CD4-positive, CD25-positive, alpha-beta regulatory T cell (primary cell): ENCODE data around the gene ALS2CL. TPM values are rescaled to one million over a fixed set of nuclear protein-coding genes. Genes with fewer than 3 reads are reported as not detected.

Experiments
- ATAC-seq, 2 donors: fragments of 150-1000 bp; cut with Tn5 transposase; one replicate each; pipeline ENCODE4 v1.10.0; 2021; ENCODE audit warnings: low read depth in 2 of 2, moderate number of reproducible peaks in 2 of 2, moderate library complexity in 1 of 2
- DNase-seq, 3 donors: peaks; one replicate each; pipeline versions ENCODE4 v3.0.0 to v3.0.0-alpha.2; 2012 to 2022; ENCODE audit warnings: mixed read lengths in 1 of 3
- H3K27ac ChIP-seq: one replicate; pipeline ENCODE4 v1.7.0; 2013; ENCODE audit warnings: mild to moderate bottlenecking, low read length; ENCODE audit not compliant: insufficient read depth, poor library complexity, severe bottlenecking
- H3K27me3 ChIP-seq: one replicate; pipeline ENCODE4 v1.7.0; 2013; ENCODE audit warnings: low read length; ENCODE audit not compliant: control insufficient read depth, insufficient read depth
- H3K36me3 ChIP-seq: one replicate; pipeline ENCODE4 v1.7.0; 2013; ENCODE audit warnings: mild to moderate bottlenecking, low read length, moderate library complexity; ENCODE audit not compliant: control insufficient read depth, insufficient read depth
- H3K4me1 ChIP-seq: 2 replicates; pipeline ENCODE4 v1.7.0; 2013; ENCODE audit warnings: mild to moderate bottlenecking, low read length; ENCODE audit not compliant: insufficient read depth, control insufficient read depth, poor library complexity, severe bottlenecking
- H3K4me3 ChIP-seq: one replicate; pipeline ENCODE4 v1.7.0; 2013; ENCODE audit warnings: low read depth, mild to moderate bottlenecking, low read length, moderate library complexity
- H3K9me3 ChIP-seq, 2 experiments: 1 replicate in 1 of 2; 2 replicates in 1 of 2; pipeline ENCODE4 v1.7.0; 2013; ENCODE audit warnings: low read length in 2 of 2, mild to moderate bottlenecking in 1 of 2, moderate library complexity in 1 of 2; ENCODE audit not compliant: control insufficient read depth in 2 of 2
- H3K27ac Mint-ChIP-seq, 3 donors: one replicate each; pipeline ENCODE4 v1.8.0; 2020 to 2022; ENCODE audit warnings: mild to moderate bottlenecking in 3 of 3, mixed read lengths in 3 of 3, moderate library complexity in 2 of 3
- H3K27me3 Mint-ChIP-seq: one replicate; pipeline ENCODE4 v1.8.0; 2022; ENCODE audit warnings: mild to moderate bottlenecking, mixed read lengths
- H3K36me3 Mint-ChIP-seq: one replicate; pipeline ENCODE4 v1.8.0; 2020; ENCODE audit warnings: mixed read lengths
- H3K4me1 Mint-ChIP-seq, 4 donors: one replicate each; pipeline ENCODE4 v1.8.0; 2020 to 2022; ENCODE audit warnings: mixed read lengths in 4 of 4, mild to moderate bottlenecking in 1 of 4
- H3K4me3 Mint-ChIP-seq, 4 donors: one replicate each; pipeline ENCODE4 v1.8.0; 2020 to 2022; ENCODE audit warnings: mild to moderate bottlenecking in 4 of 4, mixed read lengths in 4 of 4, moderate library complexity in 3 of 4
- H3K9me3 Mint-ChIP-seq, 7 donors: one replicate each; pipeline ENCODE4 v1.8.0; 2020 to 2022; ENCODE audit warnings: mixed read lengths in 7 of 7, mild to moderate bottlenecking in 3 of 7, moderate library complexity in 2 of 7
- polyA plus RNA-seq, 4 donors: library from polyadenylated mRNA; unstranded; fragments of 300-500 nt; fragmentation: Illumina TruSeq; gene quantifications; one replicate each; pipeline ENCODE4 v1.2.3, GENCODE V29; 2021
- total RNA-seq: library from RNA; stranded (reverse); gene quantifications from one replicate; pipeline ENCODE4 v1.2.3, GENCODE V29; 2022

The ALS2CL gene
- total and polyA plus RNA-seq, 5 donors from 2014 or later = 1.3 to 25.8 (median 1.7) TPM

DNA sequence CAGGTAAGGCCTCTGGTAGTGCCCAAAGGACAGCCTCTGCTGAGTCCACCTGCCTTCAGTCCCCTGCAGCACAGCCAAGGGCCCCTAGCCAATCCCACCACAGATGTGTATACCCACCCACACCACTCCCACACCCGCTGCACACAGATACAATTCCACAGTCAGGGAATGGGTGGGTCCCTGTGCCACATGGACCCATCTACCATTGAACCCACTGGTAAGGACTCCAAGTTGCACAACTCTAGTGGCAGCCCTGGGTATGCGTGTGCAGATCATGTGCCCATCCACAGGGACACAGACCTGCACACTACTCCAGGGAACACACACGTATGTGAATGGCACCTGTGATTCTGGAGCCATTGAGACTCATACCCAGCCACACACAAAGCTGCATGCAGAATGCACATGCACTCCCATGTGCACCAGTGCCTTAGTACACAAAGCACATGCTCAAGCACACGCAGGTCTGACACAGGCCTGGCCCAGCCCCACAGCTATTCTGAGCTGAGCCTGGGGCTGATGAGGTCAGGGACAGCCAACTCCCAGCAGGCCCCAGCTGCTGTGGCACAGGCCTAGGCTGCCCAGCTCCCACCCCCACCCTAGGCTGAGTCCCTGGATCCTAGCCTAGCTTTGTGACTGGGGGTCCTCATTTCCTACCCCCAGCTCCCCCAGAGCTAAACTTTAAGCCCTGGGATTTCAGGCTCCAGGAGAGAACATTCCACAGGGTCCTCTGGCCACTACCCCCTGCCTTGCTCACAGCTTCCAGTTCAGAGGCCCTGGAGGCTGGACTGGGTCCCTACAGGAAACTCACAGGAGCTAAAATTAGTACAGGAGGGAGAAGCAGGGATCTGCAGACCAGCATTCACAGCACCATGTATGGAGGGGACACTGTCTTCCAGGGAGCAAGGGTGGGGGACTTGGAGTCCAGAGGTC is 2.7 kb upstream of the ALS2CL start:
- ATAC-seq (no peak), DNase-seq (peak in 1 of 3 donors; percentile 18)
- peak overlapping the region; percentile 78 to 91 (median 88) for H3K27ac Mint-ChIP-seq
- no peaks in the 10 kb centered on the region for H3K36me3 ChIP-seq
- peaks cover 3% of the 10 kb centered on the region for H3K27me3 ChIP-seq
- peaks cover 10% of the 10 kb centered on the region for H3K27me3 Mint-ChIP-seq
- H3K4me1 Mint-ChIP-seq = peaks cover 0 to 64% (median 31%) of the 10 kb centered on the region in 4 donors
- H3K9me3 Mint-ChIP-seq = no peaks in the 10 kb centered on the region
- peak overlapping the region; percentile 61 for H3K27ac ChIP-seq
- H3K9me3 ChIP-seq = no peaks in the 10 kb centered on the region
- H3K4me3 ChIP-seq = no peak overlapping the region
- H3K4me3 Mint-ChIP-seq = peak overlapping the region in 3 of 4 donors; percentile 70 to 88 (median 80)
- H3K36me3 Mint-ChIP-seq = no peaks in the 10 kb centered on the region
- H3K4me1 ChIP-seq = peaks cover 46% of the 10 kb centered on the region

DNA sequence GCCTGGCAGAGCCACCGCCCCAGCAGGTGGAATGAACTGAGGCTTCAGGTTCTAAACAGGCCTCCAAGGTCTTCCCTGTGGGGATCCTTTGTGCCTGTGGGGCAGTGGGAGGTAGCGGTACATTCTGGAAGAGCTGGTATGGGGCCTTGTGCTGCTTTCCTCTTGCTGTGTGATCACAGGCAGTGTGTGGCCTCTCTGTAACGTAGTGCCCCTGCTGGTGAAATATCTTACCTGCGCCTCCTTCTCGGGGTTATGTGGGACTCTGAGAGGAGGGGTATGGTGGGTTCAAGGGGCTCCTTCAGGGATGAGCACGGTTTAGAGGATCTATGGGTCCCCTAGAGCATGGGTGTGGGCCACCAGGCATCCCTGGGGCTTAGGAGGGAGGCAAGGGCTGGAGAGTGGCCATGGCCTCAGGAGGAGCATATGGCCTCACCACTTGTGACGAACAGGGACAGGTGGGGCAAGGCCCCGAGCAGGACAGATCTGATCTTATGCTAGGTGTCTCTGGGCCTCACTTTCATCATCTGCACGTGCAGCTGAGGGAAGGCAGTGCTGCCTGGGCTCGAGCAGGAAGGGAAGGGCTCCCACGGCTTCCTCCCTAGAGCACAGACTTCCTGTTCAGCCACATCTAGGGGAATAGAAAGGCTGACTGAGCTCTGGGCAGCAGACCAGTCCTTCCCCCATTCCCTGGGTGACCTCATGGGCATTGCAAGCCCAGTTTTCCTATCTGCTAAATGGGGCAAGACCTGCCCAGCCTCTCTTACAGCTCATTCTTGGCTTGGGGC is 1.9 kb upstream of the ALS2CL start:
- no peaks in the 10 kb centered on the region for H3K36me3 Mint-ChIP-seq
- Histone ChIP-seq H3K27me3 (peaks cover under 1% of the 10 kb centered on the region), H3K36me3 (no peaks in the 10 kb centered on the region), H3K4me3 (peak overlapping the region; percentile 40), H3K4me1 (peaks cover 54% of the 10 kb centered on the region), H3K9me3 (no peaks in the 10 kb centered on the region), H3K27ac (peak overlapping the region; percentile 61)
- ATAC-seq = peak; percentile 12 to 29
- H3K27ac Mint-ChIP-seq = peak overlapping the region; percentile 78 to 91 (median 88)
- H3K27me3 Mint-ChIP-seq = peaks cover 10% of the 10 kb centered on the region
- no peaks in the 10 kb centered on the region for H3K9me3 Mint-ChIP-seq
- peaks cover 0 to 70% (median 33%) of the 10 kb centered on the region in 4 donors for H3K4me1 Mint-ChIP-seq
- DNase-seq = peak in 2 of 3 donors; percentile 40 to 83
- peak overlapping the region; percentile 64 to 88 (median 75) for H3K4me3 Mint-ChIP-seq

DNA sequence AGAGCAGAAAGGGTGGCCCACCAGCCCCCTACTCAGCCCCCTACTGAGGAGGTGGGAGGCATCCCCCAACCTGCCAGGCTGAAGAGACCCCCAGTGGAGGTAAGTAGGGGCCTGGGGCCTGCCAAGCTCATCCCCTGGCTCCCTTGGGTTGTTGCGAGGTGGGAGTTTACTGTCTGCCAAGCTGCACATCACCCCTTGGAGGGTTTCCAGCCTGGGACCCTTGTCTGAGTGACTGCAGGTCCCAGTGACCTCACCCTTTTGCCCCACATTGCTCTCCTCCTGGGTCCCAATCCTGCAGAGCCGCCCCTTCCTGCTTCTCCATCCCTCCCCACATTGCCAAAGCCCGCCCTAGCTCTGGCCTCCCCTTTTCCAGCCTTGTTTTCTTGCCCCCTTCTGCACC is 1.0 kb upstream of the ALS2CL start:
- H3K4me3 Mint-ChIP-seq = peak overlapping the region in 2 of 4 donors; percentile 70 to 85
- H3K4me1 Mint-ChIP-seq = peaks cover 0 to 73% (median 32%) of the 10 kb centered on the region in 4 donors
- H3K27me3 Mint-ChIP-seq = peaks cover 8% of the 10 kb centered on the region
- ATAC-seq = no peak
- no peaks in the 10 kb centered on the region for H3K27me3 ChIP-seq
- H3K4me3 ChIP-seq = no peak overlapping the region
- H3K4me1 ChIP-seq = peaks cover 57% of the 10 kb centered on the region
- peak overlapping the region; percentile 38 to 88 (median 87) for H3K27ac Mint-ChIP-seq
- peak overlapping the region; percentile 61 for H3K27ac ChIP-seq
- H3K9me3 ChIP-seq = no peaks in the 10 kb centered on the region
- H3K36me3 ChIP-seq = no peaks in the 10 kb centered on the region
- DNase-seq = no peak
- H3K36me3 Mint-ChIP-seq = no peaks in the 10 kb centered on the region
- no peaks in the 10 kb centered on the region for H3K9me3 Mint-ChIP-seq

GRCh38 chr3:46693892-46694226 is 380 bp upstream of the ALS2CL start:
- Mint-ChIP-seq H3K27me3 (peaks cover 4% of the 10 kb centered on the region), H3K4me3 (peak overlapping the region; percentile 46 to 87 (median 60)), H3K27ac (peak overlapping the region in 2 of 3 donors; percentile 42 to 88), H3K4me1 (peaks cover 0 to 74% (median 29%) of the 10 kb centered on the region in 4 donors), H3K36me3 (no peaks in the 10 kb centered on the region), H3K9me3 (no peaks in the 10 kb centered on the region)
- peak; percentile 55 to 60 for ATAC-seq
- H3K9me3 ChIP-seq = no peaks in the 10 kb centered on the region
- no peak overlapping the region for H3K4me3 ChIP-seq
- peaks cover 57% of the 10 kb centered on the region for H3K4me1 ChIP-seq
- peak in 1 of 3 donors; percentile 59 for DNase-seq
- H3K27me3 ChIP-seq = no peaks in the 10 kb centered on the region
- H3K36me3 ChIP-seq = no peaks in the 10 kb centered on the region
- H3K27ac ChIP-seq = peak overlapping the region; percentile 61

GRCh38 chr3:46692566-46692990 is 901 bp downstream of the ALS2CL start:
- Mint-ChIP-seq H3K4me3 (peak overlapping the region; percentile 71 to 92 (median 88)), H3K36me3 (no peaks in the 10 kb centered on the region), H3K27me3 (peaks cover 4% of the 10 kb centered on the region), H3K4me1 (peaks cover 0 to 71% (median 29%) of the 10 kb centered on the region in 4 donors), H3K9me3 (no peaks in the 10 kb centered on the region), H3K27ac (peak overlapping the region; percentile 53 to 91 (median 78))
- H3K4me1 ChIP-seq = peaks cover 57% of the 10 kb centered on the region
- DNase-seq (no peak), ATAC-seq (no peak)
- no peaks in the 10 kb centered on the region for H3K27me3 ChIP-seq
- H3K9me3 ChIP-seq = no peaks in the 10 kb centered on the region
- H3K36me3 ChIP-seq = no peaks in the 10 kb centered on the region
- H3K4me3 ChIP-seq = peak overlapping the region; percentile 67
- H3K27ac ChIP-seq = no peak overlapping the region

DNA sequence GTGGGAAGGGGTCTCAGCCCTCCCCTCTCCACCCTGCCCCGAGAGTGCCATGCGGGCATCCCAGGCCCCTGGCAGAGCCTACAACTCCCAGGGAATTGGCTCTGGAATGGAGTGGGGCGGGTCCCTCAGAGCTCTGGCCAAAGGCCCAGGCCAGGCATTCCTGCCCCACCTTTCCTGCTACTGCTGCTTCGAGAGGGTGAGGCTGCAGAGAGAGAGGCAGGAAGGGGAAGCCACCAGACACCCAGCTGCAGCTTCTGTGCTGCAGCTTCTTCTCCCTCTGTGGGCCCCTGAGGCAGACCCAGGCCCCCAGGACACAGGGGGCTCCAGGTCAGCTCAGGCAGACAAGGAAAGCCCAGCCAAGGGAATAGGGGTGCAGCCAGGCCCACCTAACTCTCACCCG is 2.7 kb downstream of the ALS2CL start:
- H3K4me1 ChIP-seq = peaks cover 51% of the 10 kb centered on the region
- peak in 1 of 3 donors; percentile 40 for DNase-seq
- peaks cover 0 to 59% (median 25%) of the 10 kb centered on the region in 4 donors for H3K4me1 Mint-ChIP-seq
- no peak for ATAC-seq
- peaks cover 4% of the 10 kb centered on the region for H3K27me3 Mint-ChIP-seq
- peak overlapping the region in 1 of 3 donors; percentile 35 for H3K27ac Mint-ChIP-seq
- H3K27ac ChIP-seq = no peak overlapping the region
- H3K36me3 Mint-ChIP-seq = peaks cover 1% of the 10 kb centered on the region
- no peaks in the 10 kb centered on the region for H3K9me3 ChIP-seq
- H3K36me3 ChIP-seq = no peaks in the 10 kb centered on the region
- H3K9me3 Mint-ChIP-seq = no peaks in the 10 kb centered on the region
- H3K4me3 ChIP-seq = no peak overlapping the region
- no peaks in the 10 kb centered on the region for H3K27me3 ChIP-seq
- peak overlapping the region in 3 of 4 donors; percentile 67 to 77 (median 70) for H3K4me3 Mint-ChIP-seq

GRCh38 chr3:46685446-46685845 is 8.0 kb downstream of the ALS2CL start:
- H3K4me1 Mint-ChIP-seq = peaks cover 0 to 11% (median 1%) of the 10 kb centered on the region in 4 donors
- peaks cover 4% of the 10 kb centered on the region for H3K4me1 ChIP-seq
- H3K9me3 Mint-ChIP-seq = no peaks in the 10 kb centered on the region
- H3K27me3 Mint-ChIP-seq = no peaks in the 10 kb centered on the region
- H3K27me3 ChIP-seq = no peaks in the 10 kb centered on the region
- no peak overlapping the region for H3K27ac ChIP-seq
- H3K36me3 Mint-ChIP-seq = peaks cover 24% of the 10 kb centered on the region
- H3K36me3 ChIP-seq = no peaks in the 10 kb centered on the region
- no peak overlapping the region for H3K4me3 ChIP-seq
- no peak for ATAC-seq
- DNase-seq = no peak
- no peaks in the 10 kb centered on the region for H3K9me3 ChIP-seq
- no peak overlapping the region for H3K4me3 Mint-ChIP-seq
- H3K27ac Mint-ChIP-seq = peak overlapping the region in 1 of 3 donors; percentile 75
